GM12892 (cell line): ENCODE results near the gene DTX3.
"Not testable (repeated sequence)": the region's sequence is repeated elsewhere in the genome, so short reads cannot be mapped to it uniquely, and the experiment has no call there.

Experiments used
- DNase-seq: peaks from one replicate; pipeline ENCODE4 v3.0.0; 2011; ENCODE audit not compliant: insufficient read length
- FAIRE-seq: peaks from 2 replicates; lab custom pipeline; 2011; peaks lifted over from hg19 to GRCh38; lab: Jason Lieb, UNC
- POLR2A ChIP-seq: IDR thresholded peaks from 2 replicates; pipeline ENCODE4 v1.6.1; 2011; ENCODE audit warnings: low read depth, low read length, control low read depth
- POLR2AphosphoS5 ChIP-seq: IDR thresholded peaks from 2 replicates; pipeline ENCODE4 v1.6.1; 2011; ENCODE audit warnings: low read depth, low read length, control low read depth
- TAF1 ChIP-seq: IDR thresholded peaks from 2 replicates; pipeline ENCODE4 v1.6.1; 2011; ENCODE audit warnings: low read depth, mild to moderate bottlenecking, control low read depth, low read length, borderline replicate concordance

The DTX3 gene

GRCh38 chr12:57611827-57612710 lies 7.4 kb downstream of the DTX3 start:
- FAIRE-seq, result no peak
- DNase-seq, result no peak
- TF ChIP-seq TAF1, result no peak
- TF ChIP-seq POLR2A, result no peak
- no peak for TF ChIP-seq POLR2AphosphoS5

- FAIRE-seq (no peak), DNase-seq (no peak)
- no peak for TF ChIP-seq TAF1
- TF ChIP-seq POLR2A, result no peak
- no peak for TF ChIP-seq POLR2AphosphoS5
Measured at GRCh38 chr12:57612711-57613426, 8.2 kb downstream of the DTX3 start.

GRCh38 chr12:57613427-57614109 lies 8.9 kb downstream of the DTX3 start:
- FAIRE-seq (peak; percentile 14), DNase-seq (no peak)
- TF ChIP-seq TAF1 (no peak), POLR2A (no peak), POLR2AphosphoS5 (no peak)

GRCh38 chr12:57614178-57614947 lies 9.7 kb downstream of the DTX3 start:
- TF ChIP-seq TAF1 (no peak), POLR2A (no peak), POLR2AphosphoS5 (no peak)
- FAIRE-seq (peak; percentile 90), DNase-seq (peak; percentile 63)

- DNase-seq, result no peak
- TF ChIP-seq POLR2AphosphoS5 (no peak), POLR2A (no peak), TAF1 (no peak)
- no peak for FAIRE-seq
Measured at GRCh38 chr12:57614948-57615500, 10.4 kb downstream of the DTX3 start.

- no peak for TF ChIP-seq POLR2A
- TF ChIP-seq POLR2AphosphoS5, result no peak
- no peak for TF ChIP-seq TAF1
- DNase-seq (no peak), FAIRE-seq (no peak)
Measured at GRCh38 chr12:57615637-57616036, 11.0 kb downstream of the DTX3 start.

GRCh38 chr12:57616383-57617101 lies 11.9 kb downstream of the DTX3 start:
- FAIRE-seq (no peak), DNase-seq (no peak)
- TF ChIP-seq TAF1, result no peak
- no peak for TF ChIP-seq POLR2AphosphoS5

- TF ChIP-seq POLR2AphosphoS5 (no peak), TAF1 (no peak), POLR2A (no peak)
- no peak for FAIRE-seq
- DNase-seq, result no peak
Measured at GRCh38 chr12:57617942-57618341, 13.3 kb downstream of the DTX3 start.

- DNase-seq, FAIRE-seq: not testable (repeated sequence)
Measured at GRCh38 chr12:57618431-57618830, 13.8 kb downstream of the DTX3 start.

GRCh38 chr12:57618966-57619433 lies 14.4 kb downstream of the DTX3 start:
- DNase-seq, result no peak
- no peak for FAIRE-seq
- no peak for TF ChIP-seq TAF1
